ENCODE results near the gene ATN1.

Gene ATN1

GRCh38 chr12:6928703-6929407 is 1.1 kb downstream of the ATN1 start:
- Histone ChIP-seq H3K9me3 (ENCODE audit: insufficient read depth, low read length, severe bottlenecking) (no peaks in the 10 kb centered on the region), H3K27me3 (ENCODE audit: insufficient read depth, low read length, poor library complexity) (no peaks in the 10 kb centered on the region), H4K20me1 (ENCODE audit: insufficient read depth, low read length) (peaks cover 13% of the 10 kb centered on the region; the same call in 1 of the 2 replicates), H3K9ac (ENCODE audit: low read depth, low read length) (peak overlapping the region; percentile 70), H3K4me1 (ENCODE audit: insufficient read depth, low read length) (peaks cover 59% of the 10 kb centered on the region), H3K79me2 (ENCODE audit: insufficient read depth, low read length) (peaks cover 58% of the 10 kb centered on the region), H3K4me2 (ENCODE audit: insufficient read depth, low read length) (peak overlapping the region; percentile 90), H3K4me3 (ENCODE audit: low read depth in 1 of 2, low read length in 2 of 2) (peak overlapping the region; percentile 75 to 83), H3K36me3 (ENCODE audit: insufficient read depth, low read length) (peaks cover 13% of the 10 kb centered on the region), H2AFZ (ENCODE audit: low read depth, low read length) (peak overlapping the region; percentile 21), H3K27ac (ENCODE audit: low read length) (peak overlapping the region; percentile 71)
- ATAC-seq (ENCODE audit: insufficient read depth, low read depth) = no peak
- DNase-seq = no peak
- TF ChIP-seq, protein P1, sequence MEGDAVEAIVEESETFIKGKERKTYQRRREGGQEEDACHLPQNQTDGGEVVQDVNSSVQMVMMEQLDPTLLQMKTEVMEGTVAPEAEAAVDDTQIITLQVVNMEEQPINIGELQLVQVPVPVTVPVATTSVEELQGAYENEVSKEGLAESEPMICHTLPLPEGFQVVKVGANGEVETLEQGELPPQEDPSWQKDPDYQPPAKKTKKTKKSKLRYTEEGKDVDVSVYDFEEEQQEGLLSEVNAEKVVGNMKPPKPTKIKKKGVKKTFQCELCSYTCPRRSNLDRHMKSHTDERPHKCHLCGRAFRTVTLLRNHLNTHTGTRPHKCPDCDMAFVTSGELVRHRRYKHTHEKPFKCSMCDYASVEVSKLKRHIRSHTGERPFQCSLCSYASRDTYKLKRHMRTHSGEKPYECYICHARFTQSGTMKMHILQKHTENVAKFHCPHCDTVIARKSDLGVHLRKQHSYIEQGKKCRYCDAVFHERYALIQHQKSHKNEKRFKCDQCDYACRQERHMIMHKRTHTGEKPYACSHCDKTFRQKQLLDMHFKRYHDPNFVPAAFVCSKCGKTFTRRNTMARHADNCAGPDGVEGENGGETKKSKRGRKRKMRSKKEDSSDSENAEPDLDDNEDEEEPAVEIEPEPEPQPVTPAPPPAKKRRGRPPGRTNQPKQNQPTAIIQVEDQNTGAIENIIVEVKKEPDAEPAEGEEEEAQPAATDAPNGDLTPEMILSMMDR (IDR thresholded peaks at IDR 0.05; ENCODE audit: borderline replicate concordance, extremely low read depth, low read length, poor library complexity, severe bottlenecking) = no peak

DNA sequence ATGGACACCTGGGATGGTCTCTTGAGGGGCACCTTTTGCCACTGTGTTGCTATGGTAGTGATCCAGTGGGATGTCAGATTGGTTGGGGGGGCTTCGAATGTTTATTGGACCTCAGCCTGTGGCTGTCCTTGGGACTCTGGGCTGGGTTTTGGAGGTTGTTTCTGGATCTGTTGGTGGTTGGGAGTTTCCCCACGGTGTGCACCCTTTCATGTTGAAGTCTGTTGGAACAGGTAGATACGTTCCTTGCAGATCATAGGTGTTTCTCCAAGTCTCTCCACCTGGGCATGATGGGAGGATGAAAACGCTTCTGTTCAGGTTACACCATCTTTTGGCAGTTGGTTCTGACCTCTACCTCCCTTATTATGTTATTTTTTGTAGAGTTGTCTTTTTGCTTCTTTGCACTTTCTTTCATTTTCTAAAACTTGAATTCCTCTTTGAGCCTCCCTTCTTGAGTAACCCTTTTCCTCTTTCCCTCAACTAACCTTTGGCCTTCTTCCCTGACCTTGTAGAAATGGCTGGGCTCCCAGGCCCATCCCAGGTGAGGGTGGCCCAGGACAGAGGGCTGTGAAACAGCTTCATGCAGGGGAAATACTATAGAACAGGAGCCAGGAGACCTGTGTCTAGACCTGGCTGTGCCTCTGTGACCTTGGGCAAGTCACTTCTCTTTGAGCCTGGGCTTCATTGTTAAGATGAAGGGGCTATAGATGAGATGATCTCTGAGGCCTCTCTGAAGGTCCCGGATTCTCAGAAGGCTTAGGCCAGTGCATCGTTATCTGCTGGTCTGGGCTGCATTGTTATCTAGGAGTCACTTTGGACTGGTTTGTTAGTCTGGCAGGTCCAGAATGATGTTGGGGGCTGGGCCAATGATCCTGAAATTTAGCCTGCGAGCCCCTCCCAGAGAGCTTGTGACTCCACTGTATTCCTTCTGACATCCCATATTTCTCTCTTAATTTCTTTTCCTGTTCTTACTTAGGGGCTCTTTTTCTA is 2.0 kb downstream of the ATN1 start:
- H3K27ac ChIP-seq (ENCODE audit: low read length) = peak overlapping the region; percentile 71
- H3K27me3 ChIP-seq (ENCODE audit: insufficient read depth, low read length, poor library complexity) = no peaks in the 10 kb centered on the region
- no peak for TF ChIP-seq EZH2 (IDR thresholded peaks at IDR 0.05; ENCODE audit: borderline replicate concordance, low read depth, low read length, severe bottlenecking)
- TF ChIP-seq, protein P1 (IDR thresholded peaks at IDR 0.05; ENCODE audit: borderline replicate concordance, extremely low read depth, low read length, poor library complexity, severe bottlenecking) = no peak
- DNase-seq (no peak), ATAC-seq (ENCODE audit: insufficient read depth, low read depth) (no peak)
- H3K4me2 ChIP-seq (ENCODE audit: insufficient read depth, low read length) = peak overlapping the region; percentile 90
- no peak overlapping the region for H2AFZ ChIP-seq (ENCODE audit: low read depth, low read length)
- H3K9ac ChIP-seq (ENCODE audit: low read depth, low read length) = peak overlapping the region; percentile 70
- H3K79me2 ChIP-seq (ENCODE audit: insufficient read depth, low read length) = peaks cover 63% of the 10 kb centered on the region
- peaks cover 19% of the 10 kb centered on the region for H3K36me3 ChIP-seq (ENCODE audit: insufficient read depth, low read length)
- H3K4me3 ChIP-seq (ENCODE audit: low read depth in 1 of 2, low read length in 2 of 2) = peak overlapping the region in 1 of 2 experiments; percentile 83; a peak in 3 of 4 replicates
- H4K20me1 ChIP-seq (ENCODE audit: insufficient read depth, low read length) = peaks cover 13% of the 10 kb centered on the region; the same call in 1 of the 2 replicates
- H3K4me1 ChIP-seq (ENCODE audit: insufficient read depth, low read length) = peaks cover 50% of the 10 kb centered on the region
- no peaks in the 10 kb centered on the region for H3K9me3 ChIP-seq (ENCODE audit: insufficient read depth, low read length, severe bottlenecking)

GRCh38 chr12:6932766-6933165 is 5.0 kb downstream of the ATN1 start:
- H3K27ac ChIP-seq (ENCODE audit: low read length) = no peak overlapping the region
- no peaks in the 10 kb centered on the region for H3K9me3 ChIP-seq (ENCODE audit: insufficient read depth, low read length, severe bottlenecking)
- H3K27me3 ChIP-seq (ENCODE audit: insufficient read depth, low read length, poor library complexity) = no peaks in the 10 kb centered on the region
- peaks cover 82% of the 10 kb centered on the region for H3K79me2 ChIP-seq (ENCODE audit: insufficient read depth, low read length)
- ATAC-seq (ENCODE audit: insufficient read depth, low read depth) = peak; percentile 12; the same call in 1 of the 3 replicates
- H2AFZ ChIP-seq (ENCODE audit: low read depth, low read length) = no peak overlapping the region
- H4K20me1 ChIP-seq (ENCODE audit: insufficient read depth, low read length) = peaks cover 21% of the 10 kb centered on the region
- H3K4me2 ChIP-seq (ENCODE audit: insufficient read depth, low read length) = no peak overlapping the region
- peaks cover 46% of the 10 kb centered on the region for H3K4me1 ChIP-seq (ENCODE audit: insufficient read depth, low read length)
- no peak overlapping the region for H3K4me3 ChIP-seq (ENCODE audit: low read depth in 1 of 2, low read length in 2 of 2)
- TF ChIP-seq, protein P1 (IDR thresholded peaks at IDR 0.05; ENCODE audit: borderline replicate concordance, extremely low read depth, low read length, poor library complexity, severe bottlenecking) = no peak
- TF ChIP-seq EZH2 (IDR thresholded peaks at IDR 0.05; ENCODE audit: borderline replicate concordance, low read depth, low read length, severe bottlenecking) = no peak
- H3K36me3 ChIP-seq (ENCODE audit: insufficient read depth, low read length) = peaks cover 42% of the 10 kb centered on the region
- H3K9ac ChIP-seq (ENCODE audit: low read depth, low read length) = no peak overlapping the region
- DNase-seq = no peak

Measured in DND-41 (cell line).